ENCODE results near the gene CTDNEP1.

CTDNEP1 gene

DNA sequence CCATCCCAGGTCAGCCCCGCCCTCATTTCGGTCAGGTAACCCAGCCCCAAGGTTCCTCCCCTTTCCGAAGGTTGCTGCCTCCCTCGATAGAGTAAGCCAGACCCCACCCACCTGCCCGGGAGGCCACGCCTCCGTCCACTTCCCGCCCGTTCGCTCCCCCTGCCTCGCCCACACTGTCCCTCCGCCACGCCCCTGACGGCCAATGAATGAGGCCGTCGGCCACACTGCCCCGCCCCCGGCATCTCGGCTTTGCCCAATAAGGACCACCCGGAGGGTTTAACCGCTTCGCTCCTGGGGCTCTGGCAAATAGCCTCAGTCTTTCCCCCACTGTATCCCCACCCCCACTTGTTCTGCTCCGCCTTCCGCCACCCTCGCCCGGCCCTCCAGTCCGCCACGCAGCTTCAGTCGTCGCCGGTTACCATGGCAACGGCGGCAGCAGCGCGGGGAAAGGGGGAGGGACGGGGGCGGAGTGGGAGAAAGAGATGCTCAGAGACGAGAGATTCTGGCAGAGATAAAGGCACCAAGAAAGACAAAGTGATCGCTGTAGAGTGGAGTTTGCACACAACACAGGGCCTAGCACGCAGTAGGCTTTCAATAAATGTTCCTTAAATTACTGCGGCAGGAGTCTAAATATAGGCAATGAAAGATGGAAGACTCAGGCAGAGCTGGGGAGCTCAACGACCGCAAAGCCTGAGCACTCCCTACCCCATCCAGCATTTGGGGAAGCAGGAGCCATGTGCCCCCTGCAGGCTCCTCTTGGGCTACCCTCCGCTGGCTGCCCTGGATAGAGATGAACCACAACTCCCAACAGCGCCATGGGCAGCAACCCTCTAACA, 37.0 kb downstream of the CTDNEP1 start:
- peak; percentile 96 to 100 (median 98) for DNase-seq

- DNase-seq = peak in 3 of 6 experiments; percentile 82 to 91 (median 90)
Observed at GRCh38 chr17:7213895-7214299, 37.6 kb downstream of the CTDNEP1 start.

DNA sequence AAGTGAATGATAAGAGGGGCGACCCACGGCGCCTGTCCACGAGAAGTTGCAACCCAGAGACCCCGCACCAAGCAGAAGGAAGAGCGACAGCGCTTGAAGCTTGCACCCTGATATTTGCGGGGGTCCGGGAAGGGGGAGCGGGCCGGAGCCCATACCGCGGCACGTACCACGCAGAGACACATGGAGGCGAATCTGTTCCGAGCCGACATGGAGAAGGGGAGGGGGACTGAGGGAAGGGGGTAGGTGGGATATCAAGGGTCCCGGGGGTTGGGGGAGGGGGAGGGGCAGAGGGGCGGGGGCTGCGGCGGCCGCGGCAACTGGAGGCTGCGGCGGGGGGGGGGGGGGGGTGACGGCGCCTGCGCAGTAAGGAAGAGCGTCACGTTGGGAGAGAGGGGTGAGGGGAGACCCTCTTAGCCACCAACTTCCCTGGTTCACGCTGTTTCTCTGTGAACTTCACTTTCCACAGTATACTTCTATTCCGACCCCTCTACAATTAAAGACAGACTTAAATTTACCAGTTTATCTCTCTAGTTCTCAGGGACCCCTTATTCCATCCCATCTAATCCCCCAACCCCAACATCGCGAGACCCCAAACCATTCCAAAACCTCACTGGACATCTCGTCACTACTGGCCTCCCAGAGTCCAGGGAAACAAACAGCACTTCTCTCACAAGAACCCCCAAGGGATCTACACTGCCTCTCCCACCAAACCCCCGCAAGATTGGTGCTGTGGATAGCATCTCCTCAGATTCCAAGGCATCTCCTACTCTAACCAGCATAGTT, 39.9 kb downstream of the CTDNEP1 start:
- DNase-seq = no peak

DNA sequence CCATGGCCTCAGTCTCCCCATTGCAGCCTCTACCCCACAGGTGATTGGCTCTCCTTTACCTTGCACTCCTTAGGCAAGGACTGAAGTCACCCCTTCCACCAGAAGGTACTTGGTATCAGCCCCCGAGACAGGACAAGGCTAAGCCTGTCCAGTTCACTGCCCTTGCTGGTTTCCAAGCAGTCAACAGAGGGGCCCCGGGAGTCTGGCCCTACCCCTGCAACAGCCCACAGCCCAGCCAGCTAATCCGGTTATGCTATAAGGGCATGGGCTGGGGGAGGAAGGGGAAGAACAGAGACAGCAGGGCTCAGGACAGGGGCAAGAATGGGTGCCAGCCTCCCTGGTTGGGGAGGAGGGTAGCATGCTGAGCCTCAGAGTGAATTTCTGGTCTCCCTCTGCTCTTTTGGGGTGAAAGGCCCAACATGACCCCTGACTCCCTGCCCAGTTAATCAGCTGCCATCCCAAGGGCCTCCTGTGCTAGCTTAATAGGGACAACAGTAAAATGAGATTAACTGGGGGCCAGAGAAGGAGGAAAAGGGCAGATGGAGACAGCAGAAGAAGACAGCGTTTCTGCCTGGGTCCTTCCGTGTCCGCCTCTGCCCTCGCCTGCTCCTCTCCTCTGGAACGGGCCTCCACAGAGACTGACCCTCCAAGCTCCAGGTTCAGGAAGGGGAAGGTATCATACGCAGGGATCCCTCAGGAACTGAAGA, 42.6 kb downstream of the CTDNEP1 start:
- no peak for DNase-seq

DNA sequence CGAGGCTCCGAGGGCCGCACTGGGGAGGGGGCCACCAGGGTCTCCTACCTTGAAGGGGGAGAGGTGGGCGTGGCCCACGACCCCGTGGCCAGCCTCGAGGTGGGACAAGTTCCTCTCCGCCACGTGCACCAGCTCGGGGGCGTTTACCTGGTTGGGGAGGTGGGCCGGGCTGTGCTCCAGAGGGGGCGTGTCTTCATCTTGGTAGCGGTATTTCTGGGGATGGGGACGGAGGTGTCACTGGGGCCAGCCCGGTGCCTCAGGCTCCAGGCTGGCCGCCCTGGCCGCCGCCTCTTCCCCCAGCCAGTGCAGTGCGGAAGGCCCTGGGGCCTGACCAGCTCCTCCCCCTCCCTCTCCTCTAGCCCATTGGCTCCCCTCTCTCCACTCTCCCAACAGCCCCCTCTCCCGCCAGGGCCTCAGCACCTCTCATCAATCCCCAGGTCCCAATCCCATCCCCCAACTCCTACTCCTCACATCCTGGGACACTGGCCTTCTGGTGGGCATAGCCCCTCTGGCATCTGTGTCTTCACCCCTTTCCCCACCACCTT, 43.4 kb downstream of the CTDNEP1 start:
- no peak for DNase-seq

DNA sequence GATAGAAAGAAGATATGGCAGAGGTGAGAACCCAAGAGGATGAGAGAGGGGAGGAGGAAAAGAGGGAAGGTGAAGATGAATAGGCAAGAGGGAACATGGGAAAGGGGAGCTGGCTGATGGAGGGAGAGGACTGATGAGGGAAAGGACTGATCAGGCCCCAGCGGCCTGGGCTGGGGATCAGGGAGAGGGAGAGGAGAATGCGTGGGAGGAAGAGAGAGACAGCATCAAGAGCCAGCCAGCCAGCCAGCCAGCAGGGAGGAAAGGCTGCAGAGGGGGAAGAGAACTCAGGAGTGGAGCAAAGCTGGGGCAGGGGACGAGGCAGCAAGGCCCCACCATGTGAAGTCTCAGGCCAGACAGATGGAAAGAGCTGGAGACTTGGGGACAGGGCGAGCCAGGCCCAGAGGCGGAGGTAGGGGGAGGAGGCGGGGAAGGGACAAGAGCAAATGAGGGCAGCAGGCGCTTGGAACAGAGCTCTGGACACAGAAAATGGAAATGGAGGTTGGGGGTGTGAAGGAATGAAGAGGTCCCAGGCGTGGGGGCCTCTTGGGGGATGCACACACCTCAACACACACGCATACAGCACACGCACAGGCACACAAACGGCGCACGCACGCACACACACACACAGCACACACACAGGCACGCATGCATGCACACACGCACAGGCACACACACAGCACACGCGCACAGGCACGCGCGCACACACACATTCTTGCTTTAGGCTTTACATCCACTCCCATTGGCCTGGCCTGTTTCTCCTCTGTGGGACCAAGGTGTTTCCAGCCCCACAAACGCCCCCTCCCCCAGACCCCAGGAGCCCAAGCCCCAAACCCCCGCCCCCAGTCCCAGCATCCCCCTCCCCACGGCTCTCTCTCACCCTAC, 44.2 kb downstream of the CTDNEP1 start:
- no peak for DNase-seq

DNA sequence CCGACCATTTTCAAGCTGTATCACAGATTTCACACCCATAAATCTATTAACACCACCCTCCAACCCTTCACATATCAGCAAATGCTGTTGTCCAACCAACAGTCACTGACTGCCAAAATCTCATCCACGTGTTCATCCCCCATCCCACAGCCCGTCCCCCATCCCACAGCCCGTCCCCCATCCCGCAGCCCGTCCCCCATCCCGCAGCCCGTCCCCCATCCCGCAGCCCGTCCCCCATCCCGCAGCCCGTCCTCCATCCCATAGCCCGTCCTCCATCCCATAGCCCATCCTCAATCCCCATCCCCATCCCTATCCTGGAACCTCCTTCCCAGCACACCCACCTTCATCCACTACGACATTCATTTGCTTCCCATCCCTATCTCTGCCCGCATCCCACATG, 46.0 kb downstream of the CTDNEP1 start:
- DNase-seq = no peak

GRCh38 chr17:7204828-7205461, 46.6 kb downstream of the CTDNEP1 start:
- peak; percentile 93 to 99 (median 96) for DNase-seq

DNA sequence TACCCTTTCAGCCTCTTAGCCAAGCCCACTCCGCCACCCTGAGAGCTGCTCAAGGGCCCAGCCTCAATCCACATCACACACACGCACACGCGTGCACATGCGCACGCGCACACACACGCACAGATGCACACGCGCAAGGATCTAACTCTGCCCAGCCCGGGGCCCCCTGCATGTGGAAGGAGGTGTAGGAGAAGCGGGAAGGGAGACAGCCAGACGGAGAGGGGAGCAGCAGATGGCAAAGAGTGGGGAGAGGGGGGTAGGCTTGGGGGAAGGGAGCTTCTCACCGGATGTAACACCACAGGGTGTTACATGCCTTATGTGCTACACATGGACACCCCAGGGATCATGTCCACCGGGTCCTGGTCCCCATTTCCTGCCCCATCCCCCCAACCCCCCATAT, 47.2 kb downstream of the CTDNEP1 start:
- DNase-seq = peak in 3 of 6 experiments; percentile 34 to 41 (median 39)

- DNase-seq = no peak
Observed at GRCh38 chr17:7203391-7203790, 48.1 kb downstream of the CTDNEP1 start.

- DNase-seq = no peak
Observed at GRCh38 chr17:7196651-7197401, 54.7 kb downstream of the CTDNEP1 start.

GRCh38 chr17:7195971-7196370, 55.6 kb downstream of the CTDNEP1 start:
- no peak for DNase-seq
